Transverse colon (tissue), 4 donors: ENCODE data around the gene TLX1. TPM values are rescaled to one million over a fixed set of nuclear protein-coding genes. Genes with fewer than 3 reads are reported as not detected.

ENCODE experiments used
- DNase-seq: peaks from one replicate; pipeline ENCODE4 v3.0.0-alpha.2; 2019
- H3K27ac ChIP-seq, 4 donors: fragments of 200-600 bp; sonication (generic); 2 replicates each; pipeline ENCODE4 v1.5.1; 2016 to 2018; ENCODE audit warnings: inconsistent platforms in 4 of 4
- H3K27me3 ChIP-seq: fragments of 200-600 bp; sonication (generic); 2 replicates; pipeline ENCODE4 v1.5.1; 2017; ENCODE audit warnings: inconsistent platforms
- H3K36me3 ChIP-seq, 4 donors: fragments of 200-600 bp; sonication (generic); 2 replicates each; pipeline ENCODE4 v1.5.1; 2017 to 2019; ENCODE audit warnings: inconsistent platforms in 4 of 4
- H3K4me1 ChIP-seq, 4 donors: fragments of 200-600 bp; sonication (generic); 2 replicates each; pipeline ENCODE4 v1.5.1; 2017 to 2020; ENCODE audit warnings: inconsistent platforms in 4 of 4
- H3K4me3 ChIP-seq, 4 donors: fragments of 200-600 bp; sonication (generic); 1 replicate in 1 of 4; 2 replicates in 3 of 4; pipeline versions ENCODE4 v1.5.1 to v1.6.1; 2017 to 2019; ENCODE audit warnings: inconsistent platforms in 4 of 4
- H3K9me3 ChIP-seq, 2 donors: fragments of 200-600 bp; sonication (generic); 2 replicates each; pipeline ENCODE4 v1.5.1; 2017 to 2019; ENCODE audit warnings: inconsistent platforms in 2 of 2
- CTCF ChIP-seq, 5 experiments: fragments of 200-600 bp in 3 of 5; fragments of 450-650 bp in 2 of 5; sonication (generic) in 3 of 5; IDR thresholded peaks; 1 replicate in 2 of 5; 2 replicates in 3 of 5; pipeline ENCODE4 v1.5.1; 2016 to 2017; ENCODE audit warnings: antibody characterized with exemption in 5 of 5, inconsistent platforms in 3 of 5, mild to moderate bottlenecking in 2 of 5, moderate library complexity in 1 of 5
- EP300 ChIP-seq: sonication (generic); formaldehyde crosslinking; IDR thresholded peaks from one replicate; pipeline ENCODE4 v1.6.1; 2017; ENCODE audit warnings: antibody characterized with exemption, low read depth
- POLR2A ChIP-seq: fragments of 450-650 bp; IDR thresholded peaks from one replicate; pipeline ENCODE4 v1.6.1; 2016; ENCODE audit warnings: antibody characterized with exemption, mild to moderate bottlenecking, moderate library complexity
- POLR2AphosphoS5 ChIP-seq, 3 donors: sonication (generic); formaldehyde crosslinking; IDR thresholded peaks; one replicate each; pipeline ENCODE4 v1.6.1; 2016; ENCODE audit warnings: antibody characterized with exemption in 3 of 3
- WGBS, 2 donors: methylation state at CpG; one replicate each; pipeline ENCODE4 v1.1.5; 2018; ENCODE audit warnings: low coverage in 1 of 2; 5-methylcytosine and 5-hydroxymethylcytosine counted together
- in situ Hi-C, 4 donors: fragments of 200-750 bp; cut with MboI; loops; one replicate each; pipeline versions ENCODE4 v1.15.0 to v1.15.1; 2017; ENCODE audit warnings: low sequenced_read_pairs in 3 of 4, low pct_ligation_motif_present in 1 of 4, low pct_unique_long_range_greater_than_20kb in 1 of 4
- intact Hi-C: fragments of 100-400 bp; cut with DNase I; formaldehyde crosslinking; loops from one replicate; pipeline ENCODE4 v1.15.1; 2023; ENCODE audit warnings: low total_unique reads
- total RNA-seq, 4 donors: library from RNA; depleted of rRNA; stranded (reverse); fragments of >200 nt; gene quantifications; one replicate each; pipeline ENCODE4 v1.1.0, GENCODE V29; 2016

The TLX1 gene
- total RNA-seq, 4 donors from 2014 or later: 0.14 to 0.60 TPM; not detected in 2

GRCh38 chr10:101172741-101173140 is 41.6 kb downstream of the TLX1 start:
- Histone ChIP-seq H3K27ac (no peak overlapping the region), H3K4me3 (no peak overlapping the region), H3K27me3 (peaks cover 80% of the 10 kb centered on the region), H3K36me3 (no peaks in the 10 kb centered on the region), H3K4me1 (no peaks in the 10 kb centered on the region), H3K9me3 (peaks cover 3 to 20% of the 10 kb centered on the region in 2 donors)
- in situ Hi-C loops: no loop called here
- WGBS, 2 donors: 54 to 69% methylated on average over 2 of the region's 2 CpGs
- no peak for DNase-seq
- TF ChIP-seq POLR2A (no peak), POLR2AphosphoS5 (IDR thresholded peaks at IDR 0.05) (no peak), EP300 (no peak), CTCF (IDR thresholded peaks at IDR 0.05) (no peak)
- intact Hi-C loops: no loop called here

GRCh38 chr10:101174319-101174718 is 43.2 kb downstream of the TLX1 start:
- TF ChIP-seq EP300: no peak
- no peak for TF ChIP-seq POLR2A
- no peak for TF ChIP-seq CTCF (IDR thresholded peaks at IDR 0.05)
- no peak for TF ChIP-seq POLR2AphosphoS5 (IDR thresholded peaks at IDR 0.05)
- WGBS, 2 donors: 96% methylated on average over 2 of the region's 2 CpGs; no CpG with 5 or more reads in 1 of the 2 donors
- DNase-seq: no peak
- no peak overlapping the region for H3K27ac ChIP-seq
- no peaks in the 10 kb centered on the region for H3K36me3 ChIP-seq
- peaks cover 3 to 20% of the 10 kb centered on the region in 2 donors for H3K9me3 ChIP-seq
- H3K27me3 ChIP-seq: peaks cover 73% of the 10 kb centered on the region
- in situ Hi-C loops (no loop called here), intact Hi-C loops (no loop called here)
- H3K4me1 ChIP-seq: no peaks in the 10 kb centered on the region
- no peak overlapping the region for H3K4me3 ChIP-seq

GRCh38 chr10:101176577-101176976 is 45.5 kb downstream of the TLX1 start:
- H3K4me3 ChIP-seq: no peak overlapping the region
- TF ChIP-seq CTCF (IDR thresholded peaks at IDR 0.05) (no peak), EP300 (no peak), POLR2AphosphoS5 (IDR thresholded peaks at IDR 0.05) (no peak), POLR2A (no peak)
- intact Hi-C loops: no loop called here
- H3K27me3 ChIP-seq: peaks cover 66% of the 10 kb centered on the region
- WGBS, 2 donors: 80 to 100% methylated on average over 2 to 4 of the region's 4 CpGs
- DNase-seq: no peak
- in situ Hi-C loops: no loop called here
- peaks cover 3 to 20% of the 10 kb centered on the region in 2 donors for H3K9me3 ChIP-seq
- no peaks in the 10 kb centered on the region for H3K36me3 ChIP-seq
- no peak overlapping the region for H3K27ac ChIP-seq
- no peaks in the 10 kb centered on the region for H3K4me1 ChIP-seq

GRCh38 chr10:101182936-101183335 is 51.8 kb downstream of the TLX1 start:
- intact Hi-C loops: no loop called here
- H3K4me3 ChIP-seq: no peak overlapping the region
- H3K36me3 ChIP-seq: no peaks in the 10 kb centered on the region
- no peaks in the 10 kb centered on the region for H3K9me3 ChIP-seq
- WGBS, 2 donors: 81% methylated on average over 2 of the region's 2 CpGs; no CpG with 5 or more reads in 1 of the 2 donors
- H3K27me3 ChIP-seq: peaks cover 29% of the 10 kb centered on the region
- DNase-seq: no peak
- in situ Hi-C loops: no loop called here
- H3K27ac ChIP-seq: no peak overlapping the region
- no peaks in the 10 kb centered on the region for H3K4me1 ChIP-seq
- TF ChIP-seq EP300 (no peak), POLR2A (no peak), POLR2AphosphoS5 (IDR thresholded peaks at IDR 0.05) (no peak), CTCF (IDR thresholded peaks at IDR 0.05) (no peak)
